IMR-90 (cell line): Measurements from ENCODE around the gene FGF7.

ENCODE experiments used
- CEBPB ChIP-seq: IDR thresholded peaks from 2 replicates; pipeline ENCODE4 v1.6.1; 2012; ENCODE audit warnings: low read depth, low read length, improper control_type of control experiment
- CTCF ChIP-seq: conservative IDR thresholded peaks from 2 replicates; pipeline ENCODE4 v1.5.1; 2012; ENCODE audit warnings: mild to moderate bottlenecking, low read depth, low read length, improper control_type of control experiment
- FOS ChIP-seq: fragments of 150-350 bp; IDR thresholded peaks from 2 replicates; pipeline ENCODE4 v1.6.1; 2016; ENCODE audit warnings: low read depth, low read length
- NFE2L2 ChIP-seq: fragments of 150-350 bp; IDR thresholded peaks from 2 replicates; pipeline ENCODE4 v1.6.1; 2016; ENCODE audit warnings: low read depth, mild to moderate bottlenecking, low read length
- RFX5 ChIP-seq: IDR thresholded peaks from 2 replicates; pipeline ENCODE4 v1.8.0; 2012; ENCODE audit warnings: low read depth, mild to moderate bottlenecking, low read length, moderate library complexity
- SMC3 ChIP-seq: fragments of 150-350 bp; IDR thresholded peaks from 2 replicates; pipeline ENCODE4 v1.6.1; 2016; ENCODE audit warnings: low read depth, mild to moderate bottlenecking, antibody characterized with exemption, low read length, moderate library complexity

GRCh38 chr15:49441816-49442215 lies 18.8 kb downstream of the FGF7 start:
- TF ChIP-seq SMC3 (no peak), CTCF (no peak), RFX5 (no peak), NFE2L2 (no peak), FOS (no peak), CEBPB (no peak)
